ENCODE data around the gene PMPCB.
A peak's percentile ranks its signal among the peaks of the same experiment; 100 is the strongest.

PMPCB gene

DNA sequence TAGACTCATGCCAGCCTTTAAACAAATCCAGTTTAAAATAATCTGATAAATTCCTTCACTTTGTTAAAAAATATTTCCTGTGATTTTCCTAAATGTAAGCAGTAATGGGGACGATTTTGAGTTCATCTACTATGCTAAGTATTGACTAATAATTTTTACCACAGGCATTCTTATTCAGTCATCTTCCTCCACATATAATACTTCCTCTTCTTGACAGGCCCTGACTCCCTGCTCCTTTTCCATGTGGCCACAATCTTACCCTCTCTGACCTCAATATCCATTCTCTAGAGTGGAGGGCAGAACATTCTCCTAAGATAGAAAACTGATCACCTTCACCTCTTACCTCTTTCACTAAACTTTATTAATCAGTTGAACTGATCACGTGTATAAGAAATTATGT is 39.5 kb downstream of the PMPCB start:
- no peak for DNase-seq

DNA sequence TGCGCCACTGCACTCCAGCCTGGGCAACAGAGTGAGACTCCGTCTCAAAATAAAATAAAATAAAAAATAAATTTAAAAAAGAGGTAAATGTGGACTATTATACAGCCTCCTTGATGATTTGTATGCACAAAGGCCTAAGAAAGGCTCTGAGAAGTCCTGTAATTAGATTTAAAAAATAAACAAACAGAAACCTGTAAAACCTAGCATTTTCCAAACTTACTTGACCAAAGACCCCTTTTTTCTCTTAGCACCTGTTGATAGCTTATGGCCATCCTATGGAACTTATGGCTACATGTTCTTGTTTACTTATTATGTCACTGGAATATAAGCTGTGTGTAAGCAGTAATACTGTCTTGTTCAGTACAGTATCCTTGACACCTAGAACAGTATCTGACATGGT is 41.6 kb downstream of the PMPCB start:
- DNase-seq, result no peak

DNA sequence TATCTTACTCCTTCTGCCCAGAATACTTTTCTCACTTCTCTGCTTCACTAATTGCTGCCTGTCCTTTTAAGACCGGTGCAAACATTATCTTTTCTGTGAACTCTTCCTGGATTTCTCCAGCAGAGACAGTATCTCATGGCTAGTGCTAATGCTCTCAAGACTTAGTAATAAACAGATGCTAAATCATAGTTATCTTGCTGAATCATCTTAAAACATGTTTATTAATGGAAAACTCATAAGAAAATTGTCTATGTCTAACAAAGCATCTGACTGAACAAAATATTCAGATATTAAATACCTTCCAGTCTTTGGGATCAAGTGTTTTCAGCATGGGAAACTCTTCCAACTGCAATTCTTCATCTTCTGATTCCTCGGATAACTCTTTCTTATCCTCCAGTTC is 44.2 kb downstream of the PMPCB start:
- DNase-seq, result no peak

DNA sequence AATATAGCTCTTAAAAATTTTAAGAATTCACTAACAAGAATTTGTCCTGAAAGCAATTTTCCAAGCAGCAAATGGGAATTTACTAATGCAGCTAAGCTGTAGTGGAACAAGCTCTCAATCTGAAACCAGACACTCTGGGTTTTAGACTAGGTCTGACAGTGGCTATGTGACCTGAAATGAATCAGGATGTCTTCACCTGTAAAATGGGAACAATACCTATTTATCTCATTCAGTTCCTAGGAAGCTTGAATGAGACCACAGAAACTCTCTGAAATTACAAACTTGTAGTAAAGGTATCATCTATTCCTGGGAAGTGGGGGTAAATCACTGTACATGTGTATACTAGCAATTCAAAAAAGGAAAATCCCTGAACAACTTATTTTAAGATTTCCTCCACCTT is 46.1 kb downstream of the PMPCB start:
- DNase-seq, result no peak

DNA sequence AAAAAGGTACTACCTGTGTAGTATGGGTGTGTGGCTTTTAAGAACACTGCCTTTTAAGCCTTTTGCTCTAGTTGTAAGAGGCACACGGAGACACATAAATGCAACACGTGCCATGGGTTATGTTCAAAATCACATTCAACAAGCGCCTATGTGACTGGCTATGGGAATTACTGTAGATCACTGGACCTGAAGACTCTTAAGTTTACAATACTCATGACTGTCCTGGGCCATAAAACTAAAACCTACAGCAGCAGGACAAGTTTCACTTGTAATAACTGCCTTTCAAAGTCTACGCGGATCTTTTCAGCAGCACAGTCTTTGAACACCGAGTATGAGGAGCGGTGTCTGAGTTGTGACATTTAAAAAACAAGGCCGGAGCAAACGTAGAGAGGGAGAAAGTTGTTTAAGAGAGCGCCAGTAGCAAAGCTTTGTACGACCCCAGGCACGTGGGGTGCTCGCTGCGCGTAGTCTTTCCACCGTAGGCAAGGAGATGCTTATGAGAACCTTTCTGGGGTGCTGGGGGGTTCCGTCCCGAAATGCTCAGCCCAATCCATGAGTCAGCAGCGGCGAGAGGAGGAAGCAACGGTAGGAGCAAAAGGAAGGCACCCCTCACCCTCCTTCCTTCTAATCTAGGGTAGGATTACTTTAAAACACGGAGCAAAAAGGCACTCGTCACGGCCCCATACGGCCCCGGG is 46.7 kb downstream of the PMPCB start:
- DNase-seq, result no peak

DNA sequence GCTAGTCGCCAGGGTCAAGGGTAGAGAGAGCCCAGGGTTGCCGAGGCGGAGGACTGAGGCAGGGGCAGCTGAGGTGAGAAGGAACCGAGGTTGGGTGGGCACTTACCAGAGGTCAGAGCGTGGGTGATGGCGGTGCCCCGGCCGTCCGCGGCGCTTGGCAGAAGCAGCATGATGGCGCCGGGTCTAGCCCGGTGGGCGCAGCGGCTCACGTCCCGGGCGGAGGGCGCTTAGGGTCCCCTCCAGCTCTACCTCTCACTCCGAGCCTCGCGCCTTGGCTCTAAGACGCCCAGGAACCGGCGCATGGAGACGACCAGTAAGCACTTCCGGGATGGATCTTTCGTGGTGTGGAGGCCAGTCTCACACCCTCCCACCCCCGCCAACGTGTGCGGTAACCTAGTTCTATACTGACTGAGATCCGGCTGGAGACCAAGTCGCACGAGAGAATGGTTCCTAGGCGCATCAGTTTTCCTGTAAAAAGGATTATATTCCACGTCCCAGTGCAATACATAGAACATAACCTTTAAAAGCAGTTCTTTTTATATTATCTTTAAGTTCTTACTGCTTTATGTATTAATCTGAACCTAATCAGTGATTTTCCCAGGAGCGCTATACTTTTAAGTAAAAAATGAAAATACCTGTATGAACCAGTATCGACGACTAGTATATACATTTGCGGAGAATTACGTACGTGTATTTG is 47.4 kb downstream of the PMPCB start, which contains the start of gene DNAJC2:
DNAJC2 (minus strand) TSS at position 315 of the 697 bp plus-strand sequence; CDS start at position 170, 145 bp downstream.
- DNase-seq, result peak; percentile 66 to 71 (median 68)

DNA sequence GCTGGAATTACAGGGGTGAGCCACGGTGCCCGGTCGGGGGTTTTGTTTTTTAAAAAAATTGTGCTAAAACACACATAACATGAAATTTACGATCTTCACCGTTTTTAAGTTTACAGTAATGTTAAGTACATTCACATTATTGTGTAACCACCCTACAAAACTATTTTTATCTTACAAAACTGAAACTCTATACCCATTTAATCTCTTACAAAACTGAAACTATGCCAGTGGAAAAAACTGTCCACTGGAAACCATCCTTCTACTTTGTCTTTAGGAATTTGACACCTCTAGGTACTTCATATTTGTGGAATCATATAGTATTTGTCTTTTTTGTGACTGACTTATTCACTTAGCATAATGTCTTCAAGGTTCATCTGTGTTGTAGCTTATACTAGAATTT is 49.2 kb downstream of the PMPCB start:
- no peak for DNase-seq

DNA sequence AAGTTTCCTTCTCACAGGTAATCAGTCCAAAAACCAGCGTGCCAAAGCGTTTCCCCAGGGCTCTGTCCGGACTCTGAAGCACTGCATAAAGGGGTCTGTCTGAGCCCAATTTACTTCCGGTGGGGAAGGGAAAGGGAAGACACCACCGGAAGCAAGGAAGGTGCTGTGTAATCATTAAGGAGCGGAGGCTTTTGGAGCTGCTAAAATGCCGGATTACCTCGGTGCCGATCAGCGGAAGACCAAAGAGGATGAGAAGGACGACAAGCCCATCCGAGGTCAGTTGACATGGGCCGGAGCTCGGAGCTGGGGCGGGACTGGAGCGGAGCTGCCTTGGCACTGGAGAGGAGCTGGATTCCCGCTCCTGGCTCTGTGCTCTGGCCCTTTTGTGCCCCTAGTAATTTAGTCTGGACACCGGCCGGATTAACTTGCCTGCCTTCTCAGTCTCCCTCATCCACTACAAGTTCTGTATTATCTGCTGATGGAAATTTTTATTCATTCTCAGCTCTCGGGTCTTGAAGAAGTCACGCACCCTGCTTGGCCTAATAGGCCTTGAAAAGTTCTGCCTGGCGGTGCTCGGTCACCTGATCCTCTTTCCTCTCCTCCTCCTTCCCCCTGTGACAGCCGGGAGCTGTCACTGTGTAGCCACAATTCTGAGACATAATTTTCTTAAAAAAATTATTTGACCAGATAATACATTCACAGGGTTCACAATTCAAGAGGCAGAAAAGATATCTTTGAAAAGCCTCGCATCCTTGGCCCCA is 50.5 kb downstream of the PMPCB start, which contains the start of gene PSMC2:
PSMC2 (plus strand) TSS at position 137 of the 761 bp plus-strand sequence; CDS start at position 206, 69 bp downstream.
- DNase-seq, result peak; percentile 48 to 67 (median 58)

DNA sequence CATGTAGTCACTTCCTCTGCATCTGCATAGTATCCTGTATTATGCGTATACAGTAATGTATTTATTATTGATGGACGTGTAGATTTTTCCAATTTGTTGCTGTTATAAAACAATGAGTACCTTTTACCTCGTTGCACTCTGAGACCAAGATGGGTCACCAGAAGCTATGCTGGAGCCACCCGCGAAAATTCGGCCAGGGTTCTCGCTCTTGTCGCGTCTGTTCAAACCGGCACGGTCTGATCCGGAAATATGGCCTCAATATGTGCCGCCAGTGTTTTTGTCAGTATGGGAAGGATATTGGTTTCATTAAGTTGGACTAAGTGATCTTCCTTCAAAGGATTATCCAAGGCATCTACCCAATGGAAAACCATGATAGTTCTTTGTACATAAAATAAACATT is 51.2 kb downstream of the PMPCB start:
- no peak for DNase-seq

DNA sequence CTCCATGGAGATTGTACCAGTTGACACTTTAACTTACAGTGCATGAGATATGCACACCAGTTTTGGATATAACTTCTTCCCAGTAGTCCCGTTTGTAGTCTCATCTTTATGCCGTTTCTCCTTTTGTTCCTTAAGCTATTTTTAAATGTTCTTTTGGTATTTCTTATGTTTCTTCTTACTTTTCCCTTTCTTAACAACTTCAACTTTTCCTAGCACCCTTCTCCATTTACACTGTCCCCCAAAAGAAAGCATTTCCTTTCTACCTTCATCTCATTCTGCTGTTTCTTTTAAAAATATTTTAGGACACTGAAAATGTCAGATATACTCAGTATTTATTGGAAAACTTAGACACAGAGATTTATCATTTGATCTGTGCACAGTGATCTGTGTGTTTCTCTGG is 51.7 kb downstream of the PMPCB start:
- no peak for DNase-seq

DNA sequence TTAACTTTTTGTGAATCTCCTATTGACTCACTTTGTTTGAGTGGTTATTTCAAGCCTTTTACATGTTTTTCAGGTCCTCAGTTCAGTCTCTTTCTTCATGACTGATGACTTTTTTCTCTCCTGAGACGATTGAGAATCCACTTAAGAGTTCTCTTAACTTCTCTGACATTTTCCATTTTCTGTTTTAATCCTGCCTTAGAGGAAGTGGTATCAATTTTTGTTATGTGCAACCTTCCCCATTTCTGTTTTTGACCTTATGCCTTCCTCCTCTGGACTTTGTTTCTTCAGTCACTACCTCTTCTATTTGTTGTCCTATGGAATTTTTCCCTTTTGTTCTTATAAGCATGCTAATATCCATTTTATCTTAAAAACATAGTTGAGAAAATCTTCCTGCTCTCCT is 52.6 kb downstream of the PMPCB start:
- no peak for DNase-seq

Data from activated CD4-positive, CD25-positive, alpha-beta regulatory T cell (primary cell).